ENCODE data around the gene HK3.

- TF ChIP-seq CTCF (IDR thresholded peaks at IDR 0.05; ENCODE audit: low read depth, low read length) (no peak), EZH2phosphoT487 (IDR thresholded peaks at IDR 0.05; ENCODE audit: low read depth) (no peak)
Observed at GRCh38 chr5:176922817-176923216, 23.7 kb upstream of the HK3 start.

All from OCI-LY3 (cell line).